BJ (cell line): ENCODE results near the gene TAS1R2. TPM values are rescaled to one million over a fixed set of nuclear protein-coding genes. Genes with fewer than 3 reads are reported as not detected.
"Not testable (repeated sequence)": the region's sequence is repeated elsewhere in the genome, so short reads cannot be mapped to it uniquely, and the experiment has no call there.

Experiments used
- CTCF ChIA-PET: fragments of 350-600 bp; formaldehyde crosslinking; extraction: SDS; loops from one replicate; lab custom pipeline; 2021; ENCODE audit warnings: antibody characterized with exemption, inconsistent platforms; lab: Yijun Ruan, JAX
- POLR2A ChIA-PET: fragments of 300-600 bp; sonication (Branson Sonifier 250); formaldehyde crosslinking; extraction: SDS; loops from one replicate; lab custom pipeline; 2021; ENCODE audit warnings: antibody characterized with exemption; lab: Charles Lee
- DNase-seq: peaks from one replicate; pipeline ENCODE4 v3.0.0-alpha.2; 2011; ENCODE audit warnings: low read depth
- H3K27me3 ChIP-seq: 2 replicates; pipeline ENCODE4 v1.6.0; 2011; ENCODE audit warnings: low read length; ENCODE audit not compliant: control insufficient read depth, insufficient read depth
- H3K36me3 ChIP-seq: 2 replicates; pipeline ENCODE4 v1.5.1; 2011; ENCODE audit warnings: low read length; ENCODE audit not compliant: control insufficient read depth, insufficient read depth
- H3K4me3 ChIP-seq: 2 replicates; pipeline ENCODE4 v1.5.1; 2011; ENCODE audit warnings: low read depth, mild to moderate bottlenecking, control low read depth, low read length
- polyA plus RNA-seq: library from polyadenylated mRNA; depleted of rRNA; stranded (reverse); fragments of >200 nt; gene quantifications from 2 replicates; pipeline ENCODE4 v1.2.3, GENCODE V29; 2011
- TF ChIP-seq, protein P1 (sequence below): IDR thresholded peaks from 2 replicates; pipeline ENCODE4 v1.5.1; 2011; ENCODE audit warnings: low read depth, mild to moderate bottlenecking, control low read depth, inconsistent platforms, low read length, moderate library complexity; ENCODE audit not compliant: insufficient read depth

TAS1R2 gene
- polyA plus RNA-seq, 1 experiment, result not detected

DNA sequence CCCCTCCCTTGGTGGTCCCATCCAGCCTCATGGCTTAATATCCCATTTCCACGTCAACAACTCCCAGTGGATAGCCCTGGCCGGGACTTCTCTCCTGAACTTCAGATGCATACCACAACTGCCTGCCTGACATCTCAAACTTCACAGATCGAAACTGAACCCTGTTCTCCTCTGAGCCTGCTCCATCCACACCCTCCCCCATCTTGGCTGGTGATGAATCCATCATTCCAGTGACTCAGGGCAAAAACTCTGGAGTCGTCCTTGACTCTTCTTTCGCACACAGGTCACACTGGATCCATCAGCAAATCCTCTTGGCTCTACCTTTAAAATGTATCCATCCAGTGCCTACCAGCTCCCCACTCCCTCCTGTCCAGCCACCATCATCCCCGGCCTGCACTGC, 3.9 kb downstream of the TAS1R2 start:
- no peak for DNase-seq
- H3K4me3 ChIP-seq, result no peak overlapping the region
- no peaks in the 10 kb centered on the region for H3K36me3 ChIP-seq
- CTCF ChIA-PET, result no interaction called here
- 0 out of 2 replicates have a peak, but pooled peaks cover 5% of the 10 kb centered on the region for H3K27me3 ChIP-seq
- TF ChIP-seq, protein P1, sequence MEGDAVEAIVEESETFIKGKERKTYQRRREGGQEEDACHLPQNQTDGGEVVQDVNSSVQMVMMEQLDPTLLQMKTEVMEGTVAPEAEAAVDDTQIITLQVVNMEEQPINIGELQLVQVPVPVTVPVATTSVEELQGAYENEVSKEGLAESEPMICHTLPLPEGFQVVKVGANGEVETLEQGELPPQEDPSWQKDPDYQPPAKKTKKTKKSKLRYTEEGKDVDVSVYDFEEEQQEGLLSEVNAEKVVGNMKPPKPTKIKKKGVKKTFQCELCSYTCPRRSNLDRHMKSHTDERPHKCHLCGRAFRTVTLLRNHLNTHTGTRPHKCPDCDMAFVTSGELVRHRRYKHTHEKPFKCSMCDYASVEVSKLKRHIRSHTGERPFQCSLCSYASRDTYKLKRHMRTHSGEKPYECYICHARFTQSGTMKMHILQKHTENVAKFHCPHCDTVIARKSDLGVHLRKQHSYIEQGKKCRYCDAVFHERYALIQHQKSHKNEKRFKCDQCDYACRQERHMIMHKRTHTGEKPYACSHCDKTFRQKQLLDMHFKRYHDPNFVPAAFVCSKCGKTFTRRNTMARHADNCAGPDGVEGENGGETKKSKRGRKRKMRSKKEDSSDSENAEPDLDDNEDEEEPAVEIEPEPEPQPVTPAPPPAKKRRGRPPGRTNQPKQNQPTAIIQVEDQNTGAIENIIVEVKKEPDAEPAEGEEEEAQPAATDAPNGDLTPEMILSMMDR, result no peak
- POLR2A ChIA-PET, result no interaction called here

GRCh38 chr1:18854331-18855025, 5.0 kb downstream of the TAS1R2 start:
- TF ChIP-seq, protein P1, result no peak
- no peaks in the 10 kb centered on the region for H3K36me3 ChIP-seq
- ChIA-PET POLR2A (no interaction called here), CTCF (no interaction called here)
- no peak for DNase-seq
- H3K27me3 ChIP-seq, result 0 out of 2 replicates have a peak, but pooled peaks cover 5% of the 10 kb centered on the region
- H3K4me3 ChIP-seq, result no peak overlapping the region

DNA sequence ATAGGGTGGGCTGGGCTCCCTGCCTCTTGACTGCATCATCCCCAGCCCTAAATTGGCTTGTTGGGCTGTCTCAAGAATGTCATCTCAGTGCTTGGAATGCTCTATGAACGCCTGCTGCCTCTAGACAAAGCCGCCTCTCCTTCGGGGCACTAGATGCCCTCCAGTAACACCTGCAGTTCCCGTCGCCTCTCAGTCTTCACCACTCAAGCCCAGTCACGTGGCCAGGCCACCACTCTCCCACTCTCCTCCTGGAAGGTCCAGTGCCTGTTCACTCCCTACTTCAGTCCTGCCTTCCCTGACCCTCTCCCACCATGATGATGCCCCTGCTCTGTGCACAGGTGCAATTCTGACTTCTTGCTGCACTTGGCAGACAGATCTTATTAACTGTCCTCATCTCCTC, 7.0 kb downstream of the TAS1R2 start:
- Histone ChIP-seq H3K36me3 (no peaks in the 10 kb centered on the region), H3K4me3 (no peak overlapping the region), H3K27me3 (0 out of 2 replicates have a peak, but pooled peaks cover 5% of the 10 kb centered on the region)
- TF ChIP-seq, protein P1, result no peak
- POLR2A ChIA-PET, result no interaction called here
- CTCF ChIA-PET, result no interaction called here
- DNase-seq, result no peak

- Histone ChIP-seq H3K27me3 (0 out of 2 replicates have a peak, but pooled peaks cover 5% of the 10 kb centered on the region), H3K4me3 (no peak overlapping the region), H3K36me3 (no peaks in the 10 kb centered on the region)
- POLR2A ChIA-PET, result no interaction called here
- CTCF ChIA-PET, result interaction anchor here (0.8 kb wide), 1 partner anchor 269 kb away, joined by 3 read pairs; no protein-coding TSS in a partner anchor
- no peak for DNase-seq
- TF ChIP-seq, protein P1, result no peak
These were observed 10.2 kb downstream of the TAS1R2 start for GRCh38 chr1:18849261-18849711.

GRCh38 chr1:18847723-18848122, 11.7 kb downstream of the TAS1R2 start:
- H3K27me3 ChIP-seq, POLR2A ChIA-PET, CTCF ChIA-PET, H3K4me3 ChIP-seq, H3K36me3 ChIP-seq, DNase-seq: not testable (repeated sequence)
